ENCODE measurements around the gene FPR1. TPM values are rescaled to one million over a fixed set of nuclear protein-coding genes. Genes with fewer than 3 reads are reported as not detected.

FPR1 gene
- total RNA-seq, 2 experiments from 2014 or later = not detected

DNA sequence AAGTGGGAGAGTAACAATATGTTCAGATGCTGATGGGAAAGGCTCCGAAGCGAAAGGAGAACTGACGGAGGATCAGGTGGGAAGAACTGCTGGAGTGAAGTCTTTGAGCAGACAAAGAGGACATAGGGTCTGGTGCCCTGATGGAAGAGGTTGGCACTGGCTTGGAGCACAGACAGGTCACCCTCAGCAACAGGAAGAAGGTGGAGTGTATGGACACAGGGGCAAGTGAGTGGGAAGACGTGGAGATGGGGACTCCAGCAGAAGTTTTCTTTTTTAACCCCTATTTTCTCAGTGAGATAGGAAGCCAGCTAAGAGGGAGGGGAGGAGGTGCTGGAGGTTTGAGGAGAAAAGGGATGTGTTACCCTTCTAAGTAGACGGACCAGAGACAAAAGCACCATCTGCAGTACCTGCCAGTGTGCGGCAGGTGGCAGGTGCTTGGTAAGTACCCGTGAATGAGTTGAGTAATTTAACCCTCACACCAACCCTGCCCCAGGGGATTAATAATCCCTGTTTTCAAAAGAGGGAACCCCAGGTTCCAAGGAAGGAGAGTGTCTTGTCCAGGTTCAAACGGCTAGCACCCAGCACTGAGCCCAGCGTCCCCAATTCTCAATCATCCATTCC, 39.1 kb downstream of the FPR1 start:
- DNase-seq (peak; percentile 27), ATAC-seq (peak; percentile 42)
- peaks cover 8% of the 10 kb centered on the region for H3K27me3 Mint-ChIP-seq
- ChIA-PET CTCF (no interaction called here), POLR2A (interaction anchor here (0.6 kb wide), 1 partner anchor 11 kb away, joined by 3 read pairs; no protein-coding TSS in a partner anchor)
- H3K4me1 Mint-ChIP-seq (ENCODE audit: low read depth) = no peaks in the 10 kb centered on the region
- H3K27ac Mint-ChIP-seq = no peak overlapping the region
- no peak overlapping the region for H3K4me3 Mint-ChIP-seq
- intact Hi-C loops (cut with micrococcal nuclease) = no loop called here
- no peaks in the 10 kb centered on the region for H3K36me3 Mint-ChIP-seq (ENCODE audit: low read depth)
- no peaks in the 10 kb centered on the region for H3K9me3 Mint-ChIP-seq
- TF ChIP-seq, protein P1, sequence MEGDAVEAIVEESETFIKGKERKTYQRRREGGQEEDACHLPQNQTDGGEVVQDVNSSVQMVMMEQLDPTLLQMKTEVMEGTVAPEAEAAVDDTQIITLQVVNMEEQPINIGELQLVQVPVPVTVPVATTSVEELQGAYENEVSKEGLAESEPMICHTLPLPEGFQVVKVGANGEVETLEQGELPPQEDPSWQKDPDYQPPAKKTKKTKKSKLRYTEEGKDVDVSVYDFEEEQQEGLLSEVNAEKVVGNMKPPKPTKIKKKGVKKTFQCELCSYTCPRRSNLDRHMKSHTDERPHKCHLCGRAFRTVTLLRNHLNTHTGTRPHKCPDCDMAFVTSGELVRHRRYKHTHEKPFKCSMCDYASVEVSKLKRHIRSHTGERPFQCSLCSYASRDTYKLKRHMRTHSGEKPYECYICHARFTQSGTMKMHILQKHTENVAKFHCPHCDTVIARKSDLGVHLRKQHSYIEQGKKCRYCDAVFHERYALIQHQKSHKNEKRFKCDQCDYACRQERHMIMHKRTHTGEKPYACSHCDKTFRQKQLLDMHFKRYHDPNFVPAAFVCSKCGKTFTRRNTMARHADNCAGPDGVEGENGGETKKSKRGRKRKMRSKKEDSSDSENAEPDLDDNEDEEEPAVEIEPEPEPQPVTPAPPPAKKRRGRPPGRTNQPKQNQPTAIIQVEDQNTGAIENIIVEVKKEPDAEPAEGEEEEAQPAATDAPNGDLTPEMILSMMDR (IDR thresholded peaks at IDR 0.05) = peak; percentile 56

DNA sequence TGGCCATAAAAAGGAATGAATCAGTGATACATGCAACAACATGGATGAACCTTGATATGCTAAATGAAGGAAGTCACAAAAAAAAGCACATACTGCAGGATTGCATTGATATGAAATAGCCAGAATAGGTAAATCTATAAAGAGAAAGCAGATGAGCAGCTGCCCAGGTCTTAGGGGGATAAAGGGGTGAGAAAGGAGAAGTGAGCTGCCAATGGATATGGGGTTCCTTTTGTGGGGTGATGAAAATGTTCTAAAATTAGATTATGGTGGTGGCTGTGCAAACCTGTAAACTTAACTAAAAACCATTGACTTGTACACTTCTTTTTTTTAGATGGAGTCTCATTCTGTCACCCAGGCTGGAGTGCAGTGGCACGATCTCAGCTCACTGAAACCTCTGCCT, 40.0 kb downstream of the FPR1 start:
- no peak overlapping the region for H3K27ac Mint-ChIP-seq
- intact Hi-C loops (cut with micrococcal nuclease) = no loop called here
- TF ChIP-seq, protein P1 (IDR thresholded peaks at IDR 0.05) = no peak
- POLR2A ChIA-PET = no interaction called here
- DNase-seq = no peak
- no peak for ATAC-seq
- no peaks in the 10 kb centered on the region for H3K4me1 Mint-ChIP-seq (ENCODE audit: low read depth)
- H3K36me3 Mint-ChIP-seq (ENCODE audit: low read depth) = peaks cover 3% of the 10 kb centered on the region
- CTCF ChIA-PET = no interaction called here
- peaks cover 8% of the 10 kb centered on the region for H3K27me3 Mint-ChIP-seq
- H3K9me3 Mint-ChIP-seq = no peaks in the 10 kb centered on the region
- H3K4me3 Mint-ChIP-seq = no peak overlapping the region

DNA sequence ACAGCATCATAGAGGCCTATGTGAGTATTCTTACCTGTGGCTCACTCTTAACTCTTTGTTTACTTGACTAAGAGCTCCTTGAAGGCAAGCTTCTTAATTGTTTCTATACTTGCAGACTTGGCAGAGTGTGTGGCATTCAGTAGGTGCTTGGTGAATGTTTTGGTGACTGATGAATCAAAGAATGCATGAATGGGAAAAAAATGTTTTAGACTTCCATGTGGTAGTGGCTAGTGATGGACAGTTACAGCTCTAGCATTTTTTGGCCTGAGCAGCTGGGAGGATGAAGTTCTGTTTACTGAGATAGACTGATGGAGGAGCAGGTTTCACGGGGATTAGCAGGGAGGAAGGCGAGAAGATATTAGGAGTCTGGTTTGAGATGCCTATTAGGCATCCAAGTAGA, 41.5 kb downstream of the FPR1 start:
- no peaks in the 10 kb centered on the region for H3K9me3 Mint-ChIP-seq
- peaks cover 8% of the 10 kb centered on the region for H3K27me3 Mint-ChIP-seq
- H3K36me3 Mint-ChIP-seq (ENCODE audit: low read depth) = peaks cover 13% of the 10 kb centered on the region
- DNase-seq = no peak
- peaks cover 8% of the 10 kb centered on the region for H3K4me1 Mint-ChIP-seq (ENCODE audit: low read depth)
- CTCF ChIA-PET = interaction anchor here (1.0 kb wide), 1 partner anchor 448 kb away, joined by 3 read pairs; no protein-coding TSS in a partner anchor
- H3K4me3 Mint-ChIP-seq = no peak overlapping the region
- ATAC-seq = no peak
- intact Hi-C loops (cut with micrococcal nuclease) = no loop called here
- POLR2A ChIA-PET = no interaction called here
- TF ChIP-seq, protein P1 (IDR thresholded peaks at IDR 0.05) = no peak
- H3K27ac Mint-ChIP-seq = no peak overlapping the region

DNA sequence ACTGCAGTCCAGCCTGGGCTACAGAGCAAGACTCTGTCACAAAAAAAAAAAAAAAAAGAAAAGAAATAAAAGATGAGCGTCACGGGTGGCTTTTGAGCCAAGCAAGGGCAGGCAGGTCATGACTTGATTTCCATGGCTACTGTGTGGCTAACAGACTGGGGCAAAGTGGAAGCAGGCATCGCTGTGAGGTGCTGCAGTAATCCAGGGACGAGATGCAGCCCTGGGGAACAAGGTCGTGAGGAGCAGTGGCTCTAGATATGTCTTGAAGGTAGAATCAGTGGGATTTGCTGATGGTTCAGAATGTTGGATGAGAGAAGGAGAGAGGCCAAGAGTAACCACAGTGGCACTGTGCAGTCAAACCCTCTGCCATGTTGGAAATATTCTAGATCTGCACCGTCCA, 42.1 kb downstream of the FPR1 start:
- peaks cover 8% of the 10 kb centered on the region for H3K27me3 Mint-ChIP-seq
- H3K4me1 Mint-ChIP-seq (ENCODE audit: low read depth) = peaks cover 12% of the 10 kb centered on the region
- H3K27ac Mint-ChIP-seq = no peak overlapping the region
- TF ChIP-seq, protein P1 (IDR thresholded peaks at IDR 0.05) = no peak
- no peak for ATAC-seq
- H3K4me3 Mint-ChIP-seq = no peak overlapping the region
- no peaks in the 10 kb centered on the region for H3K9me3 Mint-ChIP-seq
- DNase-seq = no peak
- H3K36me3 Mint-ChIP-seq (ENCODE audit: low read depth) = peaks cover 16% of the 10 kb centered on the region
- intact Hi-C loops (cut with micrococcal nuclease) = no loop called here
- ChIA-PET POLR2A (no interaction called here), CTCF (no interaction called here)

DNA sequence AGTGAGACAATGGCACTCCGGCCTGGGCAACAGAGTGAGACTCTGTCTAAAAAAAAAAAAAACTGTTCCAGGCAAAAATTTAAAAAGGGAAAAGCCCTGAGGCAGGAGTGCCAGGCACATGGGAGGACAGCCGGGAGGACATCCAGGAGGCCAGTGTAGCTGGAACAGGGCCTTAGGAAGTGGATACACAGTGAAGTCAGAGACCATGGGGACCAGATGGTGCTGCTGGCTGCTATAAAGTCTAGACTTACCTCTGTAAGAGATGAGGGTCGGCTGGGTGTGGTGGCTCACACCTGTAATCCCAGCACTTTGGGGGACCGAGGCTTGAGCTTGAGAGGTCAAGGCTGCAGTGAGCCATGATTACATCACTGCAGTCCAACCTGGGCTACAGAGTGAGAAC, 42.9 kb downstream of the FPR1 start:
- TF ChIP-seq, protein P1 (IDR thresholded peaks at IDR 0.05) = no peak
- no peak overlapping the region for H3K4me3 Mint-ChIP-seq
- intact Hi-C loops (cut with micrococcal nuclease) = no loop called here
- no peak for DNase-seq
- H3K36me3 Mint-ChIP-seq (ENCODE audit: low read depth) = peaks cover 16% of the 10 kb centered on the region
- no peak for ATAC-seq
- ChIA-PET POLR2A (no interaction called here), CTCF (no interaction called here)
- H3K9me3 Mint-ChIP-seq = no peaks in the 10 kb centered on the region
- H3K4me1 Mint-ChIP-seq (ENCODE audit: low read depth) = peaks cover 12% of the 10 kb centered on the region
- H3K27me3 Mint-ChIP-seq = peaks cover 8% of the 10 kb centered on the region
- no peak overlapping the region for H3K27ac Mint-ChIP-seq
